GM13976 (cell line): Measurements from ENCODE around the gene CUBN.

Source experiments
- DNase-seq: peaks from one replicate; pipeline ENCODE4 v3.0.0; 2012; ENCODE audit warnings: low spot score
- CTCF ChIP-seq: IDR thresholded peaks from 2 replicates; pipeline ENCODE4 v1.5.1; 2012; ENCODE audit warnings: borderline replicate concordance, mild to moderate bottlenecking; ENCODE audit not compliant: insufficient read depth; ENCODE audit errors: extremely low read depth, missing control alignments, control extremely low read depth
- in situ Hi-C: fragments of 300-500 bp; cut with MboI; formaldehyde crosslinking; loops from one replicate; pipeline ENCODE4 v1.12.0; 2022; ENCODE audit warnings: low sequenced_read_pairs, mixed read lengths, inconsistent platforms; ENCODE audit not compliant: unreplicated experiment

Gene CUBN

GRCh38 chr10:17067376-17068264 is 62.0 kb downstream of the CUBN start:
- no peak for TF ChIP-seq CTCF
- DNase-seq = no peak
- in situ Hi-C loops = no loop called here

DNA sequence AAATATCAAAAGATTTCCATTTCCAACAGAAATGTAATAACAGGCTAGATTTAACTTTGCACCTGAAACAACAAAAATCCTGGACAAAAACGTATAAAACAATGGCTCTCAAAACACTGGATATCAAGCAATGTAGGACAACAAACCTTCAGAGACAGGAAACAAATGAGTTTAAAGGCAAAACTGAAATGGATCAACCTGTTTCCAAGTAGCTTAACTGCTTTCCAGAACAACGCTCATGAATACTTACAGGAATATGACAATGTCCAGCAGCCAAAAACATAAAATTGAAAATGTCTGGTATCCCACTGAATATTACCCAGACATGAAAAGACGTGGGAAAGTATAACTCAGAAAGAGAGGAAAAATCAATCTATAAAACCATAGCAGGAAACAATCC is 62.8 kb downstream of the CUBN start:
- no peak for TF ChIP-seq CTCF
- DNase-seq = no peak
- in situ Hi-C loops = no loop called here

- no peak for DNase-seq
- in situ Hi-C loops = no loop called here
- TF ChIP-seq CTCF = no peak
Observed at GRCh38 chr10:17066000-17066399, 63.6 kb downstream of the CUBN start.

- TF ChIP-seq CTCF = no peak
- DNase-seq = no peak
- in situ Hi-C loops = no loop called here
Observed at GRCh38 chr10:17065273-17065672, 64.3 kb downstream of the CUBN start.

DNA sequence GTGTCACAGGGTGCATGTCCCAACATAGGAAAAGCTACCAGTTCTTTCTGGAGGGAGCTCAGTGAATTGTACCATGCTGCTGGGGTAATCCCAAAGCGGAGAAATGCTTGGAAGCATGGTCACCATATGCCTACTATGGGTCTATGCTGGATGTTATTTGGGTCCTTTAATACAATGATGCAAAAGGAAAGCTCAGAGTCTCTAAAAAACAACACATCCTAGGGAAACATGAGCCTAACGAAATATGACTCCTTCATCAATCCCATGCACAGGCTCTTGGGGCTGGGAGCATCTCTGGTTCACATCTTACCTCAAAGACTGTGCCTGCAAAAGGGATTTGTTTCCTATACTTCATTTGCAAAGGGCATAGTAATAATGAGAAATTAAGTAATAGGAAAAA is 65.2 kb downstream of the CUBN start:
- DNase-seq = no peak
- TF ChIP-seq CTCF = no peak
- in situ Hi-C loops = no loop called here

GRCh38 chr10:17062955-17063484 is 66.6 kb downstream of the CUBN start:
- no peak for DNase-seq
- in situ Hi-C loops = no loop called here
- TF ChIP-seq CTCF = no peak
